ENCODE results near the gene DENND1A. TPM values are rescaled to one million over a fixed set of nuclear protein-coding genes. Genes with fewer than 3 reads are reported as not detected.

The DENND1A gene
- polyA plus RNA-seq, 2 of the 4 experiments (the other 2 are of a cell fraction): 15.1 to 21.9 TPM

GRCh38 chr9:123564652-123565051, 365.3 kb downstream of the DENND1A start:
- no peaks in the 10 kb centered on the region for H3K4me1 ChIP-seq
- H3K4me2 ChIP-seq: no peak overlapping the region
- DNase-seq (ENCODE audit: low read depth in 1 of 2, low spot score in 1 of 2) (no peak), FAIRE-seq (no peak), ATAC-seq (no peak)
- CTCF ChIA-PET: no interaction called here
- no peak overlapping the region for H3K27ac ChIP-seq
- 88% methylated on average over 1 of the region's 1 CpG for WGBS (ENCODE audit: missing lambda C conversion rate)
- TF ChIP-seq RNF2 (IDR thresholded peaks at IDR 0.05; ENCODE audit: borderline replicate concordance, low read depth): no peak
- TF ChIP-seq FOXS1 (CRISPR knock-in tag; IDR thresholded peaks at IDR 0.05): no peak
- TF ChIP-seq HEYL (CRISPR knock-in tag; IDR thresholded peaks at IDR 0.05): no peak
- TF ChIP-seq BHLHE40 (IDR thresholded peaks at IDR 0.05; ENCODE audit: low read depth, low read length): no peak
- TF ChIP-seq HDAC2 (IDR thresholded peaks at IDR 0.05): no peak
- TF ChIP-seq RCOR1 (IDR thresholded peaks at IDR 0.05; ENCODE audit: low read depth, low read length): no peak
- no peak overlapping the region for H3K4me3 ChIP-seq
- POLR2A ChIA-PET: no interaction called here
- no peaks in the 10 kb centered on the region for H3K9me3 ChIP-seq

- WGBS (ENCODE audit: missing lambda C conversion rate): 91% methylated on average over 6 of the region's 6 CpGs
- no peak for TF ChIP-seq HOXB5 (CRISPR knock-in tag; IDR thresholded peaks at IDR 0.05)
- POLR2A ChIA-PET: no interaction called here
- DNase-seq (ENCODE audit: low read depth in 1 of 2, low spot score in 1 of 2): no peak
- Histone ChIP-seq H3K9me3 (no peaks in the 10 kb centered on the region), H3K4me3 (no peak overlapping the region), H3K4me2 (no peak overlapping the region), H3K4me1 (no peaks in the 10 kb centered on the region), H3K27ac (no peak overlapping the region)
- CTCF ChIA-PET: no interaction called here
- no peak for FAIRE-seq
- ATAC-seq: no peak
Observed at GRCh38 chr9:123562844-123563346, 367.0 kb downstream of the DENND1A start.

- FAIRE-seq (no peak), ATAC-seq (no peak), DNase-seq (ENCODE audit: low read depth in 1 of 2, low spot score in 1 of 2) (no peak)
- Histone ChIP-seq H3K4me3 (no peak overlapping the region), H3K4me1 (no peaks in the 10 kb centered on the region), H3K27ac (no peak overlapping the region), H3K9me3 (no peaks in the 10 kb centered on the region), H3K4me2 (no peak overlapping the region)
- ChIA-PET CTCF (interaction anchor here (1.7 kb wide), 1 partner anchor 17 kb away, joined by 5 read pairs; no protein-coding TSS in a partner anchor), POLR2A (no interaction called here)
- TF ChIP-seq KDM1A (IDR thresholded peaks at IDR 0.05; ENCODE audit: low read depth) (no peak), EHF (CRISPR knock-in tag; IDR thresholded peaks at IDR 0.05) (no peak), CBX2 (IDR thresholded peaks at IDR 0.05; ENCODE audit: borderline replicate concordance, low read depth) (no peak), CTCF (IDR thresholded peaks at IDR 0.05) (no peak)
- 95% methylated on average over 6 of the region's 6 CpGs for WGBS (ENCODE audit: missing lambda C conversion rate)
Observed at GRCh38 chr9:123561046-123561445, 368.9 kb downstream of the DENND1A start.

- H3K27ac ChIP-seq: no peak overlapping the region
- no peak for DNase-seq (ENCODE audit: low read depth in 1 of 2, low spot score in 1 of 2)
- TF ChIP-seq HOXB13 (CRISPR knock-in tag; IDR thresholded peaks at IDR 0.05; ENCODE audit: low read depth) (no peak), CTCF (IDR thresholded peaks at IDR 0.05) (no peak), NR3C1 (IDR thresholded peaks at IDR 0.05) (no peak), TFCP2L1 (CRISPR knock-in tag; IDR thresholded peaks at IDR 0.05) (no peak), TP53 (CRISPR knock-in tag; IDR thresholded peaks at IDR 0.05) (no peak), PHF8 (IDR thresholded peaks at IDR 0.05; ENCODE audit: borderline replicate concordance, low read depth) (no peak), RAD21 (conservative IDR thresholded peaks at IDR 0.05 in 1 of 2, IDR thresholded peaks at IDR 0.05 in 1 of 2) (no peak), JUNB (IDR thresholded peaks at IDR 0.05) (no peak), EHMT2 (IDR thresholded peaks at IDR 0.05; ENCODE audit: low read depth) (no peak), POLR2A (IDR thresholded peaks at IDR 0.05; ENCODE audit: low read length) (no peak), HES2 (IDR thresholded peaks at IDR 0.05) (no peak), SMC3 (IDR thresholded peaks at IDR 0.05) (no peak), NFE2L2 (conservative IDR thresholded peaks at IDR 0.05; ENCODE audit: low read length) (no peak), MAFK (IDR thresholded peaks at IDR 0.05; ENCODE audit: partially characterized antibody) (no peak), ESRRA (IDR thresholded peaks at IDR 0.05; ENCODE audit: borderline replicate concordance, low read length) (no peak), BHLHE40 (IDR thresholded peaks at IDR 0.05; ENCODE audit: low read depth, low read length) (no peak), E2F6 (IDR thresholded peaks at IDR 0.05; ENCODE audit: borderline replicate concordance, low read depth) (no peak)
- CTCF ChIA-PET: interaction anchor here (2.4 kb wide), 1 partner anchor 484 kb away, joined by 6 read pairs; no protein-coding TSS in a partner anchor
- H3K9me3 ChIP-seq: no peaks in the 10 kb centered on the region
- H3K4me1 ChIP-seq: no peaks in the 10 kb centered on the region
- no peak for ATAC-seq
- H3K4me3 ChIP-seq: no peak overlapping the region
- 77% methylated on average over 21 of the region's 22 CpGs for WGBS (ENCODE audit: missing lambda C conversion rate)
- H3K4me2 ChIP-seq: no peak overlapping the region
- POLR2A ChIA-PET: no interaction called here
- no peak for FAIRE-seq
Observed at GRCh38 chr9:123556464-123557435, 373.2 kb downstream of the DENND1A start.
